NCI-H1092 treated with DMSO at 0.1 percent for 48 hours (cell line): ENCODE measurements around the gene CA12.
"Not testable (repeated sequence)": the region's sequence is repeated elsewhere in the genome, so short reads cannot be mapped to it uniquely, and the experiment has no call there.

Experiments used
- DNase-seq: peaks from one replicate; lab custom pipeline; 2025; lab: John Stamatoyannopoulos, UW

Gene CA12

DNA sequence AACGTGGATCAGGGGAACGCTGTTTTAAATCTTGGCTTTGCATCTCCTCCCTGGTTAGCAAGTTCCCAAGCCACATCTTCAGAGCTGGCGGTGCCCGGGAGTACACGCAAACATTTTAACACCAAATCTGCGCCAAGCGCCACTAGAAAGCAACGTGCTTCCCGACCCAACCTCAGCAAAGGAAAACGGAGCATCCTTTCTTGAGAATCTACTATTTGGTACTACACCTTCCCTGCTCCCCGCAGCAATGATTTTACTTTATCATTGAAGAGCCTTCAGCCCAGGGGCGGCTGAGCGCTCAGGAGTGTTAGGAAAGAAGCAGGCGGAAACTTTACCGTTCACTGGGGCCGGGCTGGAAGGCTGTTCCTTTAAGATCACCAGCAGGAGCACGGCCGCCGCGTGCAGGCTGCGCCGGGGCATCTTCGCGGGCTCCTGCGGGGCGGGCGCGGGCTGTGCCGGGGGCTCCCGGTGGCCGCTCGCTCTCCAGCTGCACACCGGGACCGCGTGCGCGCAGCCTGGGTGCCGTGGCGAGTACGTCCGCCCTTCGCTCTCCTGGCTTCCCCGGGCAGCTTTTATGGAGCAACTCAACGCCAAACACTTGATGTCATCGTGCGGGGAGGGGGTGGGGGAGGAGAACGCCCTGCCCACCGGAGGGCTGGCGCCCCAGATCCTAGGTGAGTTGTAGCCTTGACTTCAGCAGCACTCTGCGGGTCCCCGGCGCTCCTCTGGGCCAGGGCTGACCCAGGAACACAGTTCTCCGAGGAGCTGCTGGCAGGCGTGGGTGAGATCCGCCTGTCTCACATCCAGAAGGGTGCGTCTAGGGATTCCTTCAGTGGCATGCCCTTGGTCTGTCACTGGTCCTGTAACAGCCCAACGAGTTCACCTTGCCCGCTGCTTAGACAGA is at the start of gene CA12:
CA12 (minus strand) TSS at position 546 of the 904 bp plus-strand sequence; CDS start at position 420, 126 bp downstream.
- DNase-seq: peak; percentile 12

DNA sequence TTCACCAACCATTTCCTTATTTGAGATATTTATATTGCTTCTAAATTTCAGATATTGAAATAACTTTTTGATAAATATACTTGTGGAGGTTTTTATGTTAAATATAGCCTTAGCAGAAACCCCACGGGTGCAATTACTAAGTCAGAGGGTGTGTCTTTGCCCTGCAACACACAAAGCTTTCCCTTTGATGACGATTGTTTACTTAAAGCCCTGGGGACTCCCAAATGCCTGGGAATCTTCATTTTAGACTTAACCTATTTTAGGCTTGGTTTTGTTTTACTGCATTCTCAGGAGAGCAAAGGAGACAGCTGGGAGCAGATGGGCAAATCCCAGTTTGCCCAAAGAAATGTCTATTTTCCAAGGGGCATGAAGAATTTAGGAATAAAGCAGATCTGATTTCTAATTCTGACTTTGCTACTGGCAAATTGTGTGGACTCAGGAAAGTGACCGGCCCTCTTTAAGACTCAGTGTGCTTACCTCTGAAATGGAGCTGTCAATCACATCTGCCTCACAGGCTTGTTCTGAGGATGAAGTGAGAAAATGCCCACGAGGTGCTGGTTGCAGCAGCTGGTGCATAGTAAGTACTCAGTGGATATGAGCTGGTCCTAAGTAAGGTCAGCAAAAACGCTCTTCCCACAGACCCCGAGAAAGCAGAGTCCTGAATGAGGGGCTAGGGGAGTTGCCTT is 49.3 kb upstream of the CA12 start:
- no peak for DNase-seq

- DNase-seq: no peak
Observed at GRCh38 chr15:63426552-63426951, 44.9 kb upstream of the CA12 start.

- DNase-seq: no peak
Observed at GRCh38 chr15:63425426-63425985, 43.9 kb upstream of the CA12 start.

DNA sequence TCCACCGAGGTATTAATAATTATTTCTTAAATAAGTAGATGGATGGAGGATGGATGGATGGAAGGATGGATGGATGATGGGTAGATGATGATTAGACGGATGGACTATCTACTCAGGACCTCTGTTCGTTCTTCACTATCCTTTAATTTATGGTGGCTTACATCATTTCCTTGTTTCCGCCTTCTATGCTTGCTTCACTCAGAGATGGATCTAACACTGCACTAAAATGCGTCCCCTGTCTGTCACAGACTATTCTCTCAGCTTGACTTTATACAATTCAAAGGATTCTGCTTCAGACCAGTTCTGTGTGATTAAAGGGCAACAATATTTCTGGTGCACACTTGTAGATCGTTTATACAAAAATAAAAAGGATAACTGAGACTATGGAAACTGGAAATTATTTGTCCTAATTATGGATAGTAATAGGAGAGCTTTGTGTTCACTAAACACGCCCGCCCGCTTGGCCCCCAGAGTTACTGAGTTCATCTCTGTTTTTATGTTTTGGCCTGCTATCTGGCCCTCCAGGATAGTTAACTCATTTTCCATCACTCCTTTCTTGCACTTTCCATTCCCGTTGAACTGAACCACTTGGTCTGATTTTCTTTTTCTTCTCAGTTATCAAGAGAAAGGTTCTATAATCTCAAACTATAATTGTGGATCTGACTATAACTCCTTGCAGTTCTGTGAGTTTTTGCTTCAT is 41.4 kb upstream of the CA12 start:
- no peak for DNase-seq

DNA sequence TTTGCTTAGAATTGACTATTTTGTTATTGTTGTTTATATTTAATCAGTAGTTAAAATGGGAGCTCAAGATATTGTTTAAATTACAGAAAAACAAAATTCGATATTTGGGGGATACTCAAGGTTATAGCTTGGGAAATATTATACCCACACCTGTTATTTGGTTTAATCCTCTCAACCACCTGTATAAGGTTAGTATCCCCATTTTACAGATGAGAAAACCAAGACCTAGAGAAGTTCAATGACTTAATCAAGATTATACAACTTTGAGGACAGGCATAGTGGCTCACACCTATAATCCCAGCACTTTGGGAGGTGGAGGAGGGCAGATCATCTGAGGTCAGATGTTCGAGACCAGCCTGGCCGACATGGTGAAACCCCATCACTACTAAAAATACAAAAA is 39.8 kb upstream of the CA12 start:
- no peak for DNase-seq

- no peak for DNase-seq
Observed at GRCh38 chr15:63420333-63420747, 38.7 kb upstream of the CA12 start.

DNA sequence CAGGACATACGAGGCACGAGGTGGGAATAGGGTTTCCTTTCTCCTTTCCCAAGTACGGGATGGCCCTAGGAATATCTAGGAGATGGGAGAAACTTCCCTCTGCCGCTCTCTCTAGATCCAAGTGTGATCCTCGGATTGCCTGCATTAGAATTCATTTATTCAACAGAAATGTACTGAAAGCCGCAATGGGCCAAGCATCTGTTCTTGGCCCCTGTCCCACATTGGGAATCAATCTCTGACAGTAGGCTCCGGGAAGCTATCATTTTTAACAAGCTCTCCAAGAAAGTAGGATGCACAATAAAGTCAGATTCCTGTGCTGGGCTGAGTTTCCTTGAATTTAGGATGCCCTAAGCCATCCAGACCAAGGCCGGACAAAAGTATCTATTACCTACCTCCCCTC is 37.2 kb upstream of the CA12 start:
- DNase-seq: no peak

- no peak for DNase-seq
Observed at GRCh38 chr15:63417721-63418120, 36.1 kb upstream of the CA12 start.

- DNase-seq: not testable (repeated sequence)
Observed at GRCh38 chr15:63417274-63417673, 35.6 kb upstream of the CA12 start.

DNA sequence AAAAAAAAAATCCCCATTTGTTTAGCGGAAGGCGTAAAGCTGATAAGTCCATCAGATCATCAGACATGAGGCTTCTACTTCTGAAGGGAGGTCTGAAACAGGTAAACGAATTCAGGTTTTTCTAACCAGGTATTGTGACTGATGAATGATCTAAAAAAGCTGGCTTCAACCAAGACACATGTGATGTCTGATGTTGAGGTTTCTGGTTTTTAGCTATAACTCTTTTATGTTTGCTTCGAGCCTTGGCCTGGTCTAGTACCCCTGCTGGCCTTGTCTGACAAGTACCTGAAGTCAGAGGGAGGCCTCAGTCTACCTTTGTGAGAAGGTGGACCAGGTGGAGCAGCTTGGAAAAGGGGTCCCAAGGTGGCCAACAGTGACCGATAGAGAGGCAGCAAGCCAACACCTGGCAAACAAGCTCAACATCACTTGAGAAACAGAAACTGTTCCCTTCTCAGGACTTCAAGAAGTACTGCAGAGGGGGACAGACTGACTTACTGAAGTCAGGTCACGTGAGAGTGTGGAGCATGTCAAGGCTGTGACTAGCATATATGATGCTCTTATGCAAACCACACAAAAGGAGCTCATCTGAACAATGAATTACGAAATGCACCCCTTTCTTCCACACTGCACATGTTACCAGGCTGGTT is 33.0 kb upstream of the CA12 start:
- no peak for DNase-seq

GRCh38 chr15:63412551-63412950 is 30.9 kb upstream of the CA12 start:
- DNase-seq: no peak

DNA sequence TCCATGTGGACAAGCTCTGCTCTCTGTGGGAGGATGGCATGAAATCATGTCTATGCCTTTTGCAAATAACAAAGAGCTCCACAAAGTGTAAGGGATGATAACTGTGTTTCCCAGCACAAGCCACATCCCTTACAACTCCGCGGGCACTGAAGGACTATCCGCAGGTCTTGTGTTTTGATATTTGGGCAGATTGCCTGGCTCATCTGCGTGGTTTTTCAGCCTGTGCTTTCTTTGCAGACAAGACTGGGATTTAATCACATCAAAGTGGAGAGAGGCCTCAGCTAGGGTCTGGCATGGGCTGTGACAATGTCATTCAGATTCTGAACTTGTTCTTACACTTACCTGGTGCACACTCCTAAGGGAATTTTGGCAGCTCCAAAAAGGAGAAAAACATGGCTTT is 30.2 kb upstream of the CA12 start:
- no peak for DNase-seq

DNA sequence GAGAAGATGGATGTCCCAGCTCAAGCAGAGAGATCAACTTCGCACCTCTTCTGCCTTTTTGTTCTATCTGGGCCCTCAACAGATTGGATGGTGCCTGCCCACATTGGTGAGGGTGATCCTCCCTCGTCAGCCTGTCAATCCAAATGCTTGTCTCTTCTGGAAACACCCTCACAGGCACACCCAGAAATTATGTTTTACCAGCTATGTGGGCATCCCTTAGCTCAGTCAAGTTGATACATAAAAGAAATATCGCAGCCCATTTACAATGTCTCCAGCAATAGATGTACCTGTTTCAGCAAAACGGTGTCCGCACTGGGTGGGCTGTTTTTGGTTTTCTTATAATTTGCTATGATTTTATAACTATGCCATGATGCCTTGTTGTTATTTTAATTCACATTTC is 27.5 kb upstream of the CA12 start:
- DNase-seq: no peak

- no peak for DNase-seq
Observed at GRCh38 chr15:63408524-63408923, 26.9 kb upstream of the CA12 start.

- peak; percentile 26 for DNase-seq
Observed at GRCh38 chr15:63407612-63408011, 26.0 kb upstream of the CA12 start.

DNA sequence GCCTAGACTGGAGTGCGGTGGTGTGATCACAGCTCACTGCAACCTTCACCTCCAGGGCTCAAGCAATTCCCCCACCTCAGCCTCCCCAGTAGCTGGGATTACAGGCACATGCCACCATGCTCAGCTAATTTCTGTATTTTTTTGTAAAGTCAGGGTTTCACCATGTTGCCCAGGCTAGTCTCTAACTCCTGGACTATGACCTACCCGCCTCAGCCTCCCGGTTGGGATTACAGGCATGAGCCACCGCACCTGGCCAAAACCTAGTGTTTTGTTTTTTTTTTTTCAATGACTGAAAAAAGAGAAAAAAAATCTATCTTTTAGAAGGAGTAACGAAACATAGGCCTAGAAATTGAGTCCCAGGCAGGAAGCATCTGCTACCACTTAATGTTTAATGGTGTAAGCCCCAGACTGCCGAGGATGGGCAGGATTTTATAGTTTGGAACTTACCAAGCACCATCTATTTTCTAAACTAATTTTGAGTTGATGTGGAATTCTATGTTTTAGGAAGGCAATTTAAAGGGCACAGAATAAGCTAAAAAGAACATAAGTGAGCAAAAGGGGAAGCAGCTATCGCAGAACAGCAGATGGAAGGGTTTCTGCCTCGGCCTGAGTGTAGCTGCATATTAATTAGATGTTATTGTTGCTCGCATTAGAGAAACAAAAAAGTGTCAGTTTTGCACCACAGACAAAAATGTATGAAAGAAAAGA is 24.2 kb upstream of the CA12 start:
- no peak for DNase-seq

DNA sequence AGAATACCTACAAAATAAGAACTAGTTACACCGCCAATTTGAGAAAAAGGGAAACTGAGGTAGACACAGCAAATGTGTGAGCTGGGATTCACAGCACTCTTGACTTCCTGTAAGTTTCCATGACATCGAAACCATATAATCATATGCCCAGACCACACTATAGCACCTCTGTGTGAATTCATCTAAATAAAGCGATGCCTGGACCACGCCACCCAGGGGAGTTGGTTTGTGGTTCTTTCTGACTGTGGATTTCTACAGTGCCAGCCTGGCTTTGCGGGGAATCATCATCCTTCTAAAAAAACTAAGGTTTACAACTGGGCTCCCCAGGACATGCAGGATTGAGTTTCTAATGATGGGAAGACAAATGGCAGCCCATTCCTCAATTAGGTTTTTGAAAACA is 23.5 kb upstream of the CA12 start:
- no peak for DNase-seq

DNA sequence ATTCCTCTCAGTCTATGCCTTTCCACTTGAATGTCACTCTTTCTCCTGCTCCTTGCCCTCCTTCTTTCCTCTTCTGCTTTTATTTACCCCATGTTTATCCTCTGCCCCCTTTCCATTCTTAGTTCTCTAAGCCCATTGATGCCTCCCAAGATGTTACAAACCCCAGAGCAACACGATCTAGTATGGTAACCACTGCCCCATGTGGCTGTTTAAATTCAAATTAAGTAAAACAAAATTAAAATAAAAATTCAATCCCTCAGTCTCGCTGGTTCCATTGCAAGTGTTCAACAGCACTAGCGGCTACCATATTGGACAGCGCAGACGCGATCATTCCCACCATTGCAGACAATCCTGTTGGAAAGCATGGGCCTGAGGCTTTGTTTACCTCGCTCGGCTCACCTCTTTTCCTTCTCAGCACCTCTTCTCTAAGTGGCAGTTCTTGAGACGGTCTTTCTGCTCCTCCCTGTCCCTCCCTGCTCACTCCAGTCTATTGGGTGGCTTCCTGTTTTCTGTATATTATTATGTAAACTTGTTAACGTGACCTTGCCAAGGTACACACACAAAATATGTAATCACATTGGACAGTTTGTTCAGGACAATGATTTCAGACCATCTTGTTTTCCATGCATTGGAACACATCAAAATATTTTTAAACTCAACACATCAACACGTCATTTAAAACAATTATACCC is 21.8 kb upstream of the CA12 start:
- DNase-seq: no peak

DNA sequence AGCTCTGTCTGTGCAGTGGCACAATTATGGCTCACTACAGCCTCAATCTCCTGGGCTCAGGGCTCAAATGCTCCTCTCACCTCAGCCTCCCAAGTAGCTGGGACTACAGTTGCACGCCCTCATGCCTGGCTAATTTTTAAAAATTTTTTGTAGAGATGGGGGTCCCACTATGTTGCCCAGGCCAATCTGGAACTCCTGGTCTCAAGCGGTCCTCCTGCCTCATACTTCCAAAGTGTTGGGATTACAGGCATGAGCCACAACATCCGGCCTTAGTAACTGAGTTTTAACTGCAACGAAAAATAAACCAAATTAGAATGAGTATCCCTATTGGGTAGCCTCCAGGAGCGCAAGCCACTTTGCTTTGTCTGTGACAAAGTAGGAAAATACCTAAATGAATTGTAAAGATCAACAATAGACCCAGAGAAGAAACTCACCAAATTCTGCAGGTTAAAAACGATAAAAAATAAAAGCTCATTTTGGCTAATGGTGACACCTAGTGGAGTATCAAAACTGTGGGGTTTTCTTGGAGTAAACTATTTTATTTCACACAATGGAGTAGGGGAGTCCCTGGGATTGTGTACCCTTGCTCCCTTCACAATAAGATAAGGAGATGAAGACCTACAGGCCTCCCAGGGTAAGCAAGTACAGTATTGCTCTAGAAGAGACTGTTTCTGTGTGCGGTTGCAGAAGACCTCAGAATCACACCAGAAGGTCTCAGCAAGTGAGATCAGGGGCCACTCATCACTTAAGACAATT is 21.0 kb upstream of the CA12 start:
- peak; percentile 34 for DNase-seq
